ACC112 (cell line): ENCODE measurements around the gene SKI.

ENCODE experiments used
- H2AFZ ChIP-seq: fragments of 200-600 bp; sonication (generic); one replicate; pipeline ENCODE4 v1.6.0; 2017; ENCODE audit warnings: antibody characterized with exemption, low read length; ENCODE audit not compliant: unreplicated experiment
- H3K27ac ChIP-seq: fragments of 200-600 bp; sonication (generic); 2 replicates; pipeline ENCODE4 v1.5.1; 2014; ENCODE audit warnings: low read depth, mild to moderate bottlenecking, antibody characterized with exemption, low read length, moderate library complexity
- H3K27me3 ChIP-seq: fragments of 200-600 bp; sonication (generic); 2 replicates; pipeline ENCODE4 v1.6.1; 2014; ENCODE audit warnings: mild to moderate bottlenecking, antibody characterized with exemption, low read length, moderate library complexity, mixed read lengths; ENCODE audit not compliant: insufficient read depth
- H3K36me3 ChIP-seq: fragments of 200-600 bp; sonication (generic); 2 replicates; pipeline ENCODE4 v1.6.1; 2016; ENCODE audit warnings: mild to moderate bottlenecking, antibody characterized with exemption, low read length, moderate library complexity, mixed read lengths; ENCODE audit not compliant: insufficient read depth
- H3K4me1 ChIP-seq: fragments of 200-600 bp; sonication (generic); one replicate; pipeline ENCODE4 v1.6.1; 2016; ENCODE audit warnings: low read length, mixed read lengths; ENCODE audit not compliant: insufficient read depth, unreplicated experiment, control insufficient read depth
- H3K4me3 ChIP-seq: fragments of 200-600 bp; sonication (generic); 2 replicates; pipeline ENCODE4 v1.5.1; 2014; ENCODE audit warnings: mild to moderate bottlenecking, low read depth, low read length
- H3K79me2 ChIP-seq: fragments of 200-600 bp; sonication (generic); one replicate; pipeline ENCODE4 v1.6.0; 2016; ENCODE audit warnings: low read length; ENCODE audit not compliant: control insufficient read depth, unreplicated experiment, insufficient read depth

The SKI gene

DNA sequence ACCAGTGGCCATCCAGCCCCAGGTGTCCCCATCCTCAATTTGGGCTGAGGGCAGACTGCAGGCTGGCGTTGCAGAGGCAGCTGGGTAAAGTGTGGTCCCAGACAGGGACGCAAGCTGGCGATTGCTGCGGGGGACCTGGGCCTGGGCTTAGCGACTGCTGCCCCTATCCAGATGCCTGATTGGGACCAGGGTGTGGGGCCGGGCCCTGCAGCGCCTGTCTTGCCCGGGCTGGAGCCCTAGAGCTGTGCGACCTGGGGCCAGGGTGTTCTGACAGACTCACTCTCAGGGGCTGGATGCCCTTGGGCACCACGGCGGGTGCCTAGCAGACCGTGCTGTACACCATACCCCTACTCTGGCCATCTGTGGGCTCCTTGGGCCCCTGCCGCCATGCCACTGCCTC is 17.3 kb upstream of the SKI start:
- no peaks in the 10 kb centered on the region for H3K27me3 ChIP-seq
- H3K4me3 ChIP-seq, result no peak overlapping the region
- peaks cover 2% of the 10 kb centered on the region for H3K79me2 ChIP-seq
- H3K4me1 ChIP-seq, result peaks cover 60% of the 10 kb centered on the region
- no peaks in the 10 kb centered on the region for H3K36me3 ChIP-seq
- no peak overlapping the region for H3K27ac ChIP-seq
- H2AFZ ChIP-seq, result no peak overlapping the region

DNA sequence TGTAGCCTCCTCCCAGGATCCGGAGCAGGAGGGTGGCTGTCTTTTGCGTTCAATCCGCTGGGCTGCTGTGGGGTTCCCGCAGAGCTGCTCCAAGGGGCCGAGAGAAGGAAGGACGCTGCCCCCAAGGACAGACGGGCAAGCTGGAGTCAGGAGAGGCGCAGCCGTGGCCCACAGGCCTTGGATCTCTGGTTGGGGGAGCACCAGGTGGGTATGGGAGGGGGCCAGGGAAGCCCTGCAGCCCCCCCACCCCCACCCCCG is 15.9 kb upstream of the SKI start:
- H3K27ac ChIP-seq, result peak overlapping the region; percentile 95
- peaks cover 47% of the 10 kb centered on the region for H3K4me1 ChIP-seq

DNA sequence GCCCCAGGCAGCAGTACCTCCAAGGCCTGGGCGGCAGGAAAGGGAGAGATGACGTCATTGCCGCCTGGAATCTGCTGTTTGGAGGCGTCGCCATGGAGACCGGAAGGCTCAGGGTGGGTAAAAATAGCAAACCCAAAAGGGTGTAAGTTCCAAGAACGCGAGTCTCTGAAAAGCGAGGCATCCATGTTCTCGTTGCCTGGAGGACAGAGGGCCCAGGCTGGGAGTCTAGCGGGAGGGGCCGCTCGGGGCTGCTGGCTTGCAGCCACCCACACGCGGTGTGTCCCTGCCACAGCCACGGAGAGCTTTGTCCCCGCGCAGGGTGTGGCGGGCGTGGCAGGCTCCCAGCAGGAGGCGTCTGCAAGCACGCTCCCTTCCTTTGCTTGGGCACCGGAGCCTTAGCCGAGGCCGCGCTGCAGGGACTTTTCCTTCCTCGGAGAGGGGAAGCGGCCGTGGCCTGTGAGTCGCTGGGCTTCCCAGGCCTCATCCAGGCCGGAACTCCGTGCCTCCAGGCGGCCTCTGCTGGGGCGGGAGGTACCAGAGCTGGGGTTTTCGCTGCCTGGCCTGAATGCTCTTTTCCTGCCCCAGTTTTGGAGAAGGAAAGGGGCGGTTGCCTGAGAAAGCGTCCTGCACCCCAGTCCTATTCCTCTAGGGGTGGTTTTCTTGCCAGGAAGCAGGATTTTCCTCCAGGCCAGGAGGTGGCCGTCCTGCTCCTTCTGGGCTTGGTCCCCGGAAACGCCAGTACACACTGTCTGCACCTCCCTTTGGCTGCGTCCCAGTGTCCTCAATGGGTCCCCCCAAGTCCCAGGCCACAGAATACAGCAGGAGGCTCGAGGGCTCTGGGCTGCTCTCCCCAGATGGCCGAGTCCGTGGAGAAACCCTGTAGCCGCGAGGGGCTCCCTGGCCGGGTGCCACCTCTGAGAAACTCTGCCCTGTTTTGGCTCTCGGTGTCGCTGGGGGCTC is 15.3 kb upstream of the SKI start:
- Histone ChIP-seq H3K4me3 (peak overlapping the region; percentile 60), H3K27me3 (no peaks in the 10 kb centered on the region), H3K4me1 (peaks cover 42% of the 10 kb centered on the region), H2AFZ (no peak overlapping the region), H3K36me3 (no peaks in the 10 kb centered on the region), H3K27ac (peak overlapping the region; percentile 95), H3K79me2 (no peaks in the 10 kb centered on the region)

More for the DNA sequence above, 15.9 kb upstream of the SKI start:
- H2AFZ ChIP-seq, result no peak overlapping the region
- H3K4me3 ChIP-seq, result no peak overlapping the region
- H3K79me2 ChIP-seq, result no peaks in the 10 kb centered on the region
- no peaks in the 10 kb centered on the region for H3K27me3 ChIP-seq
- no peaks in the 10 kb centered on the region for H3K36me3 ChIP-seq

DNA sequence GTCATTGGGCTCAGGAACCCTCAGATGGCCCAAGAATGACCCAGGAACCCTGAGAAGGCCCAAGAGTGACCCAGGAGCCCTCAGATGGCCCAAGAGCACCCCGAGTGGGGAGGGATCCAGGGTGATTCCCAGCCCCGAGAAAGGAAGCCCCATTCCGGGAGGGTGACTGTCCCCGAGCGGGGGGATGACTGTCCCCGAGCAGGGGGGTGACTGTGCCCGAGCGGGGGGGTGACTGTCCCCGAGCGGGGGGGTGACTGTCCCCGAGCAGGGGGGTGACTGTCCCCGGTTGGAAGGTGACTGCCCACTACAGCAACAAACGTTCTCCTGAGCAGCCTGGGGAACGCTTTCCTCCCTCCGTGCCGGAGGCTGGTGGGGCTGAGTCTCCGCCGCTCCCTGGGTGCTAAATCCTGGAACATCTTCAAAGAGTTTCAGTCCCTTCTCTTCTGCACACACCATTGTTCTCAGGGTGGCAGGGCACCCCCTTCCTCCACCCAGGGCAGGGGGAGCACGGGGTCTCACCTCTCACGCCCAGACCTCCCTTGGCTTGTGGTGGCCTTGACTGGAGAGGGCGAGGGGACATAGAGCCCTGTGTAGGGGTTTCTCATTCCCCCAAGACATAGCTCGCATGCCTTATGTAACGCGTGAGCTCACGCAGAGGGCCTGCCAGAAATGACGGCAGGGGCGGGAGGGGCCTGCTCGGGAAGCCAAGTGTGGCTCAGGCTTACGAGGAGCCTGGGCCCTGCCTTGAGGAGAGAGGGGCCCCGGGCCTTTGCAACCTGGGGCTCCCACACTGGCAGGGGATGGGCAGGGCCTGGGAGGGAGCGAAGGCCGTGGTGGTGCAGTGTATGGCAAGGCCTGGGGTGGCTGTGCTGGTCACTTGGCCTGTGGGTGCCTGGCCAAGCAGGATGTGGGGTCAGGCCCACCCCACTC is 14.3 kb upstream of the SKI start:
- H3K79me2 ChIP-seq, result no peaks in the 10 kb centered on the region
- no peaks in the 10 kb centered on the region for H3K36me3 ChIP-seq
- peak overlapping the region; percentile 95 for H3K27ac ChIP-seq
- H3K4me1 ChIP-seq, result peaks cover 36% of the 10 kb centered on the region
- peak overlapping the region; percentile 46 for H2AFZ ChIP-seq
- no peaks in the 10 kb centered on the region for H3K27me3 ChIP-seq
- peak overlapping the region; percentile 60 for H3K4me3 ChIP-seq

DNA sequence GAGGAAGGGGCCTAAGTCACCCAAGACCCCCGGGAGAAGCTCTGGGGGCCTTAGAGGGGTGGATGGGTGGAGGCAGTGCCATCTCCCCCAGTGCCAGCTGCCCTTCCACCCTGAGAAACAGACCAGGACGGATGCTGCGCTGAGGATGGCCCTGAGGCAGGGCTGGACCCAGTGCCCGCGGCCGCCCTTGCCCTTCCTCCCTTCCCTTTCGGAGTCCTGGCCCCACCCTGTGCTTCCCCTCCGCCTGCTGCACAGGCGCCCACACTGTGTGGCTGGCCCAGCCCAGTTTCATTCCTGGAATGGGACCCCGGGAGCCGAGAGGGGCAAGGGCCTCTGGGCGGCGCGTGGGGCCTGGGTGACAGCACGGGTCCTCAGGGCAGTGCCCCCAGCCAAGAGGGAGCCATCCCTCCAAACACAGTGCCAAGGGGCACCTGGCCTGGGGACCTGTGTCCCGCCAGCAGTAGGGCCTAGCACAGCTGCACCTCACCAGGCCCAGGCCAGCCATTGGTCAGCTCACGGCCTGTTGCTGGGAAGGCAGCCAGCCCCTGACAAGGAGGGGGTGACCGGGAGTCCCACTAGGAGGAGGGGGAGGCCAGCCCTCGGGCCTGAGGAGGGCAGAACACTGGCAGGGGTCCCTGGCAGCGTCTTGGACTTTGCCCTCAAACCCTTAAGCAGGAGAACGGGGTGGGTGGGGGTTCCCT is 13.4 kb upstream of the SKI start:
- Histone ChIP-seq H3K4me1 (peaks cover 28% of the 10 kb centered on the region), H3K79me2 (no peaks in the 10 kb centered on the region), H3K36me3 (no peaks in the 10 kb centered on the region), H3K27ac (peak overlapping the region; percentile 95), H3K4me3 (no peak overlapping the region), H2AFZ (peak overlapping the region; percentile 46), H3K27me3 (no peaks in the 10 kb centered on the region)

DNA sequence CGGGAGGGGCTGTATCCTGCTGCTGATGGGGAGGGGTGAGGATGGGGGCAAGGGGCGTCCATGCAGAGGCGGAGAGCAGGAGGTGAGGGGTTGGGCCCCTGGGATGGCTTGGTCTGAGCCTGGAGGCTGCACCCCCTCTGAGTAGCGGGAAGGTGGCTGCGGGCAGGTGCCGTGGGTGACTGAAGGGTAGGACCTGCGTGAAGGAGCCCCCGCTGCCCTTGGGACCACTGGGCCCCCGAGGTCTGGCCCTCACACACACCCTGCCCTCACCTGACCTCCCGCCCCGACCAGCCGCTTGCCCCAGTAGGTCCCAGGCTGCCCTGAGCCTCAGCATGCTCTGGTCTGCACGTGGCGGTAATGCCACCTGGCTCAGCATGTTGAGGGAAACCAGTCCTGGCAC is 12.8 kb upstream of the SKI start:
- no peaks in the 10 kb centered on the region for H3K27me3 ChIP-seq
- H2AFZ ChIP-seq, result no peak overlapping the region
- no peak overlapping the region for H3K4me3 ChIP-seq
- no peaks in the 10 kb centered on the region for H3K79me2 ChIP-seq
- peaks cover 27% of the 10 kb centered on the region for H3K4me1 ChIP-seq
- no peaks in the 10 kb centered on the region for H3K36me3 ChIP-seq
- no peak overlapping the region for H3K27ac ChIP-seq

DNA sequence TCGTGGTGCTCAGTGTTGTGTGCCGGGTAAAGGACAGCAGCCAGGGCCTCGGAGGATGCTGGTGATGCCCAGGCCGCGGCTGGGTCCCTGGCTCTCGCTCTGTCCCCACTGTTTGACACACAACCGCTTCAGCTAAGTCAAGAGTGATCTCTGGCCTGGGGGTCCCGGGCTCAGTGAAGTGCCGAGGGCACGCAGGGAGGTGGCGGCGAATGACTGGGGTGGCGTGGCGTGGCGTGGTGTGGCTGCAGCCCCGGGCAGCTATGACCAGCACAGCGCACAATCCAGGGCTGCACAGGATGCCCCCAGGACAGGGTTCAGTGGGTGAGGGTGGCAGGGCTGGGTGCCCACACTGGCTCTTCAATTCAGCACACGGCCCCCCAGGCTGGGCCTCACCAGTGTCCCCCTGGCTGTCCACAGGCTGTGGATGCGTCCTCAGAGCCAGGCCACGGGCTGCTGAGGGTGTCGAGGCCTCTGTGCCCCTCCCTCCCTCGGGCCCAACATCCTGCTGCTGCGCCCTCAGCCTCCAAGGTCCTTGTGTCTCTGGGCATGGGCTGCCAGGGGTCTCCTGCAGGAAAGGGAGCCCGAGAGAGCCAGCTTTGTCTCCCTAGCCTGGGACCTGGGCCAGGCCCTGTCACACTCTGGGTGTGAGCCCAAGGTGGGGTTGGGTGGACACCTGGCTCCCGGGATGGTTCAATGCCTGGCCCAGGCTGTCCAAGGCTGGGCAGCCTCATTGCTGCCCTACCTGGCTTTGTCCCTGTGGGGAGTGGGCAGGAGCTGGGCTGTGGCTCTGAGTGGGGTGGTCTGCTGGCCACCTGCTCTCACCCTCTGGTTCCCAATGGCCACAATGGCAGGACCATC is 12.0 kb upstream of the SKI start:
- Histone ChIP-seq H2AFZ (no peak overlapping the region), H3K36me3 (no peaks in the 10 kb centered on the region), H3K79me2 (no peaks in the 10 kb centered on the region), H3K27me3 (no peaks in the 10 kb centered on the region), H3K27ac (no peak overlapping the region), H3K4me1 (peaks cover 27% of the 10 kb centered on the region), H3K4me3 (no peak overlapping the region)

DNA sequence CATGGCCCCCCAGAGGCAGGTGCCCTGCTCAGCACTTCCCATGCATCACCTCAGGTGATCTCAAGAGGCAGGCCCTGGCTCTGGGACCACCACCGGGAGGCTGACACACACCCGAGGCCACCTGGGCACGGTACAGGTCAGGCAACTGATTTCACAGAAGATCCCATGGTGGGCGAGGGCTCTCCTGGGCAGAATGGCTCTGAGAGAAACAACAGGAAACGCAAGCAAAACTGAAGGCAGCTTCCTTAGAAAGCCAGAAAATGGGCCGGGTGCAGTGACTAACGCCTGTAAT is 11.4 kb upstream of the SKI start:
- Histone ChIP-seq H3K27ac (no peak overlapping the region), H3K4me1 (peaks cover 27% of the 10 kb centered on the region), H3K79me2 (no peaks in the 10 kb centered on the region), H3K27me3 (no peaks in the 10 kb centered on the region), H3K4me3 (no peak overlapping the region), H3K36me3 (no peaks in the 10 kb centered on the region), H2AFZ (no peak overlapping the region)

DNA sequence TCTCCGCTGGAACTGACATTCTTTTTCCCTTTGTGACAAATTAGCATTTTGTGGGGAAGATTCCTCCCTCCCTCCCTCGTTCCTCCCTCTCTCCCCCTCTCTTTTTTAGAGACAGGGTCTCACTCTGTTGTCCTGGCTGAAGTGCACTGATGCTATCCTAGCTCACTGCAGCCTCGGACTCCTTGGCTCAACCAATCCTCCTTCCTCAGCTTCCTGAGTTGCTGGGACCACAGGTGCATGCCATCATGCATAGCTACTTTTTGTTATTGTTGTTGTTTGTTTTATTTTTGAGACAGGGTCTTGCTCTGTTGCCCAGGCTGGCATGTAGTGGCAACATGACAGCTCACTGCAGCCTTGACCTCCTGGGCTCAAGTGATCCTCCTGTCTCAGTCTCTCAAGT is 6.8 kb upstream of the SKI start:
- no peak overlapping the region for H2AFZ ChIP-seq
- H3K27me3 ChIP-seq, result no peaks in the 10 kb centered on the region
- H3K79me2 ChIP-seq, result no peaks in the 10 kb centered on the region
- H3K36me3 ChIP-seq, result no peaks in the 10 kb centered on the region
- no peaks in the 10 kb centered on the region for H3K4me1 ChIP-seq
- H3K4me3 ChIP-seq, result no peak overlapping the region
- no peak overlapping the region for H3K27ac ChIP-seq

DNA sequence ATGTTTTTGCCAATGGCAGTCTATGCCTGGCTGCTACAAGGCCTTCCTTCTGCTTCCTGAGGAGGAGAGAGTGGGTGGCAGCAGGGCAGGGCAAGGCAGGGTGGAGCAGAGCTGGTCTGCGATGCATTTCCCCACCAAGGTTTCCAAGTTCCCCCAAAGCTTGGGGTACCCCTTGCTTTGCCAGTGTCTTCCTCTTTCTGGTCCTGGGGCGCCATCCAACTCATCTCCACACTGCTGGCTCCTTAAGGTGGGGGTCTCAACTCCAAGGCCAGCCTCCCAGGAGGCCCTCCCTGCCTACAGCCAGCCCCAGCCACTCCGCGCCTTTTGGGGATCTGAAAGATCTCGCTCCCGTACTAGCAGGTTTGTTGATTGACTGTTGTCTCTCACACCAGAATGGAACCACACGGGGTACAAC is 3.9 kb upstream of the SKI start:
- Histone ChIP-seq H2AFZ (no peak overlapping the region), H3K4me1 (no peaks in the 10 kb centered on the region), H3K36me3 (no peaks in the 10 kb centered on the region), H3K4me3 (no peak overlapping the region), H3K79me2 (peaks cover 6% of the 10 kb centered on the region), H3K27ac (no peak overlapping the region), H3K27me3 (no peaks in the 10 kb centered on the region)
